ENCODE data around the gene TTL.
A peak's percentile ranks its signal among the peaks of the same experiment; 100 is the strongest.
"Not testable (repeated sequence)": the region's sequence is repeated elsewhere in the genome, so short reads cannot be mapped to it uniquely, and the experiment has no call there.

The TTL gene

GRCh38 chr2:112481528-112482233 lies at the start of gene TTL:
Gene TTL, plus strand, starts transcription at chr2:112482156. Its CDS starts 189 bp downstream, at chr2:112482345.
- peak; percentile 69 to 84 for DNase-seq

GRCh38 chr2:112432390-112432734 lies 49.6 kb upstream of the TTL start:
- DNase-seq, result not testable (repeated sequence)

DNA sequence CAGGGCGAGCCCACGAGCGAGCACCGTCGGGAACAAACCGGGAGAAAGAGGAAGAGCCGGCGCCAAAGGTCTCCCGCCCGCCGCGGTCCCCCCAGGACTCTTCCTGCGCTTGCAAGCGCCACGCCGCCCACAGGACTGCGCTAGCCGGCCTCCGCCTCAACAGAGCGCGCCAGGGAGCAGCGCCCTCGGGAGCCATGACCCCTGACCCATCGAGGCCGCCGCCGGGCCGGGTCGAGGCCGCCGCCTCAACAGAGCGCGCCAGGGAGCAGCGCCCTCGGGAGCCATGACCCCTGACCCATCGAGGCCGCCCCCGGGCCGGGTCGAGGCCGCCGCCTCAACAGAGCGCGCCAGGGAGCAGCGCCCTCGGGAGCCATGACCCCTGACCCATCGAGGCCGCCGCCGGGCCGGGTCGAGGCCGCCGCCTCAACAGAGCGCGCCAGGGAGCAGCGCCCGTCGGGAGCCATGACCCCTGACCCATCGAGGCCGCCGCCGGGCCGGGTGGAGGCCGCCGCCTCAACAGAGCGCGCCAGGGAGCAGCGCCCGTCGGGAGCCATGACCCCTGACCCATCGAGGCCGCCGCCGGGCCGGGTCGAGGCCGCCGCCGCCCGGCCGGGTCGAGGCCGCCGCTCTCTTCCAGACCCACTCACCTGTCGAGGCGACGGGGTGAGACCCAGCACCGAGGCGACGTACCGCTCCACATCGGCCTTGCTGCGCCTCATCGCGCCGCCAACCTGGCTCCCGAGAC lies 49.0 kb upstream of the TTL start:
- DNase-seq, result peak in 1 of 2 donors; percentile 42

- peak; percentile 93 to 94 for DNase-seq
Measured at GRCh38 chr2:112433480-112433879, 48.5 kb upstream of the TTL start, which contains the start of gene RGPD8. Gene RGPD8, minus strand, starts transcription at chr2:112433645. Its CDS starts 192 bp downstream, at chr2:112433453.

GRCh38 chr2:112433932-112434730 lies 47.8 kb upstream of the TTL start:
- no peak for DNase-seq

- DNase-seq, result not testable (repeated sequence)
Measured at GRCh38 chr2:112434890-112435715, 46.9 kb upstream of the TTL start.

DNA sequence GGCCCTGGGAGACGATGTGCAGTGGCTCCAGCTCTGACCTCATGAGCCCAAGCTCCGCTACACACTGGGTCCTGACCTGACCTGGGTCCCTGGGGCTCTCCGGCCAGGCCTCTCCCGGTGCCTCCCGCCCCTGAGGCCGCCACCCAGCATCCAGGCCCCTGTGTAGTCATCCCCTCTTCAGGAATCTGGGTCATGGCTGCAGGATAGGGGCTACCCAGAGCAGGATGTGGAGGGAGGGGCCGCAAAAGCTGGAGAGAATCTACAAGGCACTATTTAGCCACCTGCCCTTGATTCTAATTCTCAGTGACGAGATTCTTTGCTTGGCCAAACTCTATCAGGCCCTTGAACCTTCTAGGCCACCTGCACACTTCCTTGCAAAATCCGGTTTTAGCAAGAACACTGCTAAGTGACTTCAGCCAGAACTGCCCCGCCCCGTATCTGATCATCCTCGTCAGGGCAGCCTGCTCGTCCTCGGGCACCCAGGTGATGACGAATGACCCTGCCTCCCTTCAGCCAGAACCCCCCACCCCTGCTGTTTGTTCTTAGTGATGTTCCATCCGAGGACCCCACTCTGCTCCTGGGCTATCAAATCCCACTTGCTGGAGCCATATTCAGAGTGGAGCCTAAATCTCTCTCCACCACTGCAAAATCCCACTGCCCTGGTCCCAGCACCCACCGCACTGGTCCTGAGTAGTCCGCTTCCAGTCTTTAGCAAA lies 46.1 kb upstream of the TTL start:
- DNase-seq, result not testable (repeated sequence)

- DNase-seq, result not testable (repeated sequence)
Measured at GRCh38 chr2:112436993-112437392, 45.0 kb upstream of the TTL start.

GRCh38 chr2:112437405-112437831 lies 44.5 kb upstream of the TTL start:
- DNase-seq, result not testable (repeated sequence)

- not testable (repeated sequence) for DNase-seq
Measured at GRCh38 chr2:112438603-112439261, 43.2 kb upstream of the TTL start.

GRCh38 chr2:112444256-112444655 lies 37.7 kb upstream of the TTL start:
- not testable (repeated sequence) for DNase-seq

- DNase-seq, result no peak
Measured at GRCh38 chr2:112449854-112450253, 32.1 kb upstream of the TTL start.

DNA sequence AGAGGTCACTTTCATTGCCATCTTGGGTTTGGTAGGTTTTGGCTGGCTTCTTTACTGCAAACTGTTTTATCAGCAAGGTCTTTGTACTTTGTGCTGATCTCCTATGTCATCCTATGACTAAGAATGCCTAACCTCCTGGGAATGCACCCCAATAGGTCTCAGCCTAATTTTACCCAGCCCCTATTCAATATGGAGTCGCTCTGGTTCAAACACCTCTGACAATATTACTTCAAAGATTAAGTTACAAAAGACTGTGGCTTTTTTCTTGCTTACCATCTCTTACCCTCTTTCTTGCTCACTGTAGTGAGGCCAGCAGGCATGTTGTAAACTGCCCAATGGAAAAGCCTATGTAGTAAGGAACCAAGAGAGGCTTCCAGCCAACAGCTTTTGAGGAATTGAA lies 30.6 kb upstream of the TTL start:
- DNase-seq, result no peak

DNA sequence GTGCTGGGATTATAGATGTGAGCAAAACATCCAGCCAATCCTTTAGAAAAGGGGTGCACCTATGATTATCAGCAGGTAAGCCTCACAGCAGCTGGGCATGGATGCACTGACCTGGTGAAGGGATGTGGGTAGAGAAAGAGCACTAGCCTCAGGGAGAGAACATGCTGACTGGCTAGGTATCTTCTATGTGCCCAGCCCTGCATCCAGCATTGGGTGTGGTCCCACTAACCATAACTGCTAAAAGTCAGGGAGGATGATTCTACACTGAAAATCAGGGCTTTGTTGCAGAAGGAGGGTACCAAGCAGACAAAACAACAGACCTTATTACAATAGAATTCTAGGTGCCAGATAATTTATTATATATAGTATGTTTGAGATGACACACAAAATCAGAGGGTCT lies 27.4 kb upstream of the TTL start:
- no peak for DNase-seq

GRCh38 chr2:112459372-112459771 lies 22.6 kb upstream of the TTL start:
- DNase-seq, result no peak

GRCh38 chr2:112462178-112462577 lies 19.8 kb upstream of the TTL start:
- DNase-seq, result no peak

DNA sequence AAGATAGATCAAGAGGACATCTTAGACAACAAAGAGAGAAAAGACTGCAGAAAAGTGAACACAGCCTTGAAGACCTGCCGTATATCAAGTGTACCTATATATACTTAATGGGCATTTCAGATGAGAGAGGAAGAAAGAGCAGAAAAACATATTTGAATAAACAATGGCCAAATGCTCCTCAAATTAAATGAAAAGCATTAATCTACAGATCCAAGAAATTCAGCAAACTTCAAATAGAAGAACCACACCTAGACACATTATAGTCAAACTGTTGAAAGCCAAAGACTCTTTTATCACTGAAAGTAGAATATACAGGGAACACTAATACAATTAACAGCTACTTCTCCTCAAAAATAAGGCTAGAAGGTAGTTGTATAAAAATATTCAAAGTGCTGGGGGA lies 18.7 kb upstream of the TTL start:
- no peak for DNase-seq

GRCh38 chr2:112465382-112465781 lies 16.6 kb upstream of the TTL start:
- DNase-seq, result no peak

DNA sequence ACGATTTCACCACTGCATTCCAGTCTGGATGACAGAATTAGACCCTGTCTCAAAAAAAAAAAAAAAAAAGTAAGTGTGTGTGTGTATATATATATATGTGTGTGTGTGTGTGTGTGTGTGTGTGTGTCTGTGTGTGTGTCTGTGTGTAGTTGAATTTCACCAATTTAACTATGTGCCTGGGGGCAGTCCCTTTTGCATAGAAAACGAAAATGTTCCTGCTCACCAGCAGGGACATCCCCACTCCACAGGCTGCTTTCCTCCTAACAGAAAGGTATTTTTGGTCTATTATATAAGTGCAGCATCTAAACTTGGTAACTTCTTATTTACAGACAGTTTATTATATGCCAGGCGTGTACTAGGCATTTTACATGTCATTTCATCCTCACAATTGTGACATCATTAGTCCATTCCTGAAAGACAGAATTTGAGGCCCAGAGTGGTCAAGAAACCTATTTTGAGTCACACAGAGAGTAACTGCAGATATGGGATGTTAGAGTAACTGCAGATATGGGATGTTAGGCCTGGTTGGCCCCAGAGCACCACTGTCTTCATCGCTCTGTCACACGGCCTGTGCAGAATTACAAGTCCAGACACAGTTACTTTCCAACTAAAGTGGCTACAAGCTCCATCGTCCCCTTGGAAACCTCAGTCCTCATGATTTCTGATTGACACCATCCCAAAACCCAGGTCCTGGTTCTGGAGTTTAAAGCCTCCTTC lies 9.3 kb upstream of the TTL start:
- no peak for DNase-seq

- no peak for DNase-seq
Measured at GRCh38 chr2:112474844-112475486, 7.0 kb upstream of the TTL start.

Data from CD4-positive, alpha-beta T cell treated with Interferon alpha-2 for 1 hour (primary cell).